A549 (cell line): ENCODE data around the gene PXYLP1. TPM values are rescaled to one million over a fixed set of nuclear protein-coding genes. Genes with fewer than 3 reads are reported as not detected.

Experiments used
- ATAC-seq, 2 experiments: fragments of 200-7000 bp in 1 of 2; fragments of >200 bp in 1 of 2; cut with Nextera tagmentation in 1 of 2; cut with Tn5 transposase in 1 of 2; 3 replicates each; pipeline versions ENCODE4 v1.8.0 to v1.9.1; 2018 to 2020; ENCODE audit warnings: mild to moderate bottlenecking in 1 of 2, moderate library complexity in 1 of 2
- CTCF ChIA-PET: fragments of 300-600 bp; sonication (Branson Sonifier 250); formaldehyde crosslinking; extraction: SDS; loops from one replicate; lab custom pipeline; 2021; ENCODE audit warnings: antibody characterized with exemption, inconsistent platforms; lab: Yijun Ruan, JAX
- POLR2A ChIA-PET: fragments of 350-600 bp; formaldehyde crosslinking; extraction: SDS; loops from one replicate; lab custom pipeline; 2021; ENCODE audit warnings: antibody characterized with exemption, inconsistent platforms; lab: Yijun Ruan, JAX
- DNase-seq, 2 experiments: peaks; one replicate each; pipeline versions ENCODE4 v3.0.0 to v3.0.0-alpha.2; 2011 to 2016; ENCODE audit warnings: low read depth in 1 of 2, low spot score in 1 of 2
- FAIRE-seq: peaks from 2 replicates; lab custom pipeline; 2011; peaks lifted over from hg19 to GRCh38; lab: Jason Lieb, UNC
- H3K27ac ChIP-seq, 2 experiments: fragments of >200 bp; sonication (Bioruptor Twin); formaldehyde crosslinking; 3 replicates each; pipeline ENCODE4 v1.5.1; 2016 to 2017
- H3K4me1 ChIP-seq: fragments of >200 bp; sonication (Bioruptor Twin); formaldehyde crosslinking; 3 replicates; pipeline ENCODE4 v1.6.1; 2016
- H3K4me2 ChIP-seq: fragments of >200 bp; sonication (Bioruptor Twin); formaldehyde crosslinking; 3 replicates; pipeline ENCODE4 v1.6.1; 2016
- H3K4me3 ChIP-seq: fragments of >200 bp; sonication (Bioruptor Twin); formaldehyde crosslinking; 3 replicates; pipeline ENCODE4 v1.5.1; 2016
- H3K9me3 ChIP-seq: fragments of >200 bp; sonication (Bioruptor Twin); formaldehyde crosslinking; 3 replicates; pipeline ENCODE4 v1.6.1; 2016
- BHLHE40 ChIP-seq: IDR thresholded peaks from 2 replicates; pipeline ENCODE4 v1.6.1; 2012; ENCODE audit warnings: low read depth, low read length, inconsistent platforms
- CHD4 ChIP-seq: fragments of 200-600 bp; sonication (generic); IDR thresholded peaks from 2 replicates; pipeline ENCODE4 v1.6.1; 2016; ENCODE audit warnings: antibody characterized with exemption, mild to moderate bottlenecking, borderline replicate concordance
- EHF ChIP-seq: fragments of 250-450 bp; sonication (Bioruptor Pico); IDR thresholded peaks from 2 replicates; pipeline ENCODE4 v1.5.0; 2020; ENCODE audit warnings: mild to moderate bottlenecking
- EP300 ChIP-seq, 2 experiments: fragments of >200 bp; sonication (Bioruptor Twin); formaldehyde crosslinking; IDR thresholded peaks; 2 replicates in 1 of 2; 3 replicates in 1 of 2; pipeline ENCODE4 v1.6.1; 2016 to 2017
- FOSB ChIP-seq: fragments of 250-450 bp; sonication (Bioruptor Pico); IDR thresholded peaks from 2 replicates; pipeline ENCODE4 v1.5.0; 2020; ENCODE audit warnings: mild to moderate bottlenecking, moderate library complexity
- FOSL2 ChIP-seq, 2 experiments: fragments of 450-650 bp in 1 of 2; fragments of >200 bp in 1 of 2; sonication (Bioruptor Twin) in 1 of 2; formaldehyde crosslinking; IDR thresholded peaks; 2 replicates each; pipeline versions ENCODE4 v1.5.0 to v1.6.1; 2016 to 2020; ENCODE audit warnings: mild to moderate bottlenecking in 1 of 2, moderate library complexity in 1 of 2
- HEYL ChIP-seq: fragments of 250-450 bp; sonication (Bioruptor Pico); IDR thresholded peaks from 2 replicates; pipeline ENCODE4 v1.8.0; 2021; ENCODE audit warnings: mild to moderate bottlenecking, moderate library complexity
- HOXB13 ChIP-seq: fragments of 250-450 bp; sonication (Bioruptor Pico); IDR thresholded peaks from 2 replicates; pipeline ENCODE4 v1.5.0; 2020; ENCODE audit warnings: low read depth, mild to moderate bottlenecking, moderate library complexity
- MAX ChIP-seq: IDR thresholded peaks from 2 replicates; pipeline ENCODE4 v1.6.1; 2012
- NFE2L2 ChIP-seq: fragments of 150-350 bp; conservative IDR thresholded peaks from 2 replicates; pipeline ENCODE4 v1.6.1; 2014; ENCODE audit warnings: low read length
- PBX3 ChIP-seq: IDR thresholded peaks from 2 replicates; pipeline ENCODE4 v1.6.1; 2012
- RARB ChIP-seq: fragments of 250-450 bp; sonication (Bioruptor Pico); IDR thresholded peaks from 2 replicates; pipeline ENCODE4 v1.8.0; 2021; ENCODE audit warnings: mild to moderate bottlenecking, moderate library complexity
- RCOR1 ChIP-seq: fragments of 150-350 bp; IDR thresholded peaks from 2 replicates; pipeline ENCODE4 v1.6.1; 2014; ENCODE audit warnings: antibody characterized with exemption, low read length, low read depth
- REST ChIP-seq: fragments of 200-600 bp; sonication (generic); IDR thresholded peaks from 2 replicates; pipeline ENCODE4 v1.6.1; 2016; ENCODE audit warnings: antibody characterized with exemption, mild to moderate bottlenecking, moderate library complexity
- RFX5 ChIP-seq: fragments of 450-650 bp; IDR thresholded peaks from 2 replicates; pipeline ENCODE4 v1.7.1; 2014; ENCODE audit warnings: antibody characterized with exemption, mild to moderate bottlenecking, moderate library complexity
- ZC3H11A ChIP-seq: fragments of 450-650 bp; IDR thresholded peaks from 2 replicates; pipeline ENCODE4 v1.6.1; 2014; ENCODE audit warnings: antibody characterized with exemption, mild to moderate bottlenecking
- WGBS: methylation state at CpG from one replicate; pipeline ENCODE4 v1.1.6; 2017; ENCODE audit errors: missing lambda C conversion rate; 5-methylcytosine and 5-hydroxymethylcytosine counted together
- polyA plus RNA-seq, 4 experiments: library from polyadenylated mRNA; depleted of rRNA in 3 of 4; stranded (reverse); fragments of >200 nt; fragmentation: RNase III in 1 of 4; extraction: RNeasy Plus Mini Kit Qiagen cat#74134 plus additional on column Dnase treatment in 1 of 4; gene quantifications; 2 replicates in 3 of 4; 3 replicates in 1 of 4; pipeline ENCODE4 v1.2.3, GENCODE V29; 2011 to 2017

Gene PXYLP1
- polyA plus RNA-seq, 2 of the 4 experiments (the other 2 are of a cell fraction) = 8.0 to 11.7 TPM

GRCh38 chr3:141341536-141341935, 109.9 kb downstream of the PXYLP1 start:
- POLR2A ChIA-PET = interaction anchor here (0.6 kb wide), 1 partner anchor 8 kb away, joined by 3 read pairs; no protein-coding TSS in a partner anchor
- no peak for ATAC-seq
- 93% methylated on average over 1 of the region's 1 CpG for WGBS

GRCh38 chr3:141342386-141342785, 110.8 kb downstream of the PXYLP1 start:
- ChIA-PET CTCF (interaction anchor here (0.8 to 2.0 kb wide), 4 partner anchors 18 to 118 kb away, joined by 3 to 11 read pairs (median 4); no protein-coding TSS in a partner anchor), POLR2A (interaction anchor here (0.6 kb wide), 1 partner anchor 9 kb away, joined by 3 read pairs; no protein-coding TSS in a partner anchor)
- DNase-seq (no peak), FAIRE-seq (no peak), ATAC-seq (no peak)
- Histone ChIP-seq H3K9me3 (peaks cover 4% of the 10 kb centered on the region; the same call in 1 of the 3 replicates), H3K4me2 (no peak overlapping the region), H3K4me1 (peaks cover 16% of the 10 kb centered on the region), H3K27ac (no peak overlapping the region; a peak in 1 of 6 replicates), H3K4me3 (no peak overlapping the region)
- no peak for TF ChIP-seq REST
- no peak for TF ChIP-seq RCOR1
- TF ChIP-seq MAX = no peak
- no peak for TF ChIP-seq RFX5
- TF ChIP-seq PBX3 = no peak
- TF ChIP-seq EP300 (IDR thresholded peaks at IDR 0.05) = no peak
- no peak for TF ChIP-seq HOXB13 (CRISPR knock-in tag)
- TF ChIP-seq RARB = no peak
- TF ChIP-seq CHD4 = no peak
- WGBS = 77% methylated on average over 5 of the region's 5 CpGs

More at GRCh38 chr3:141341536-141341935, 109.9 kb downstream of the PXYLP1 start:
- peaks cover 4% of the 10 kb centered on the region; the same call in 1 of the 3 replicates for H3K9me3 ChIP-seq
- H3K4me3 ChIP-seq = no peak overlapping the region
- H3K4me1 ChIP-seq = peaks cover 24% of the 10 kb centered on the region
- H3K4me2 ChIP-seq = no peak overlapping the region
- H3K27ac ChIP-seq = peak overlapping the region; percentile 11 to 45; a peak in 2 of 6 replicates
- TF ChIP-seq HOXB13 (CRISPR knock-in tag) (no peak), ZC3H11A (no peak)
- CTCF ChIA-PET = interaction anchor here (1.7 kb wide), 1 partner anchor 19 kb away, joined by 11 read pairs; no protein-coding TSS in a partner anchor
- FAIRE-seq (no peak), DNase-seq (no peak)

- H3K9me3 ChIP-seq = peaks cover 4% of the 10 kb centered on the region; the same call in 1 of the 3 replicates
- peak overlapping the region in 1 of 2 experiments; percentile 11; a peak in 1 of 6 replicates for H3K27ac ChIP-seq
- DNase-seq = no peak
- WGBS = 60% methylated on average over 2 of the region's 2 CpGs
- CTCF ChIA-PET = interaction anchor here (0.8 to 2.0 kb wide), 4 partner anchors 17 to 118 kb away, joined by 3 to 11 read pairs (median 4); no protein-coding TSS in a partner anchor
- ATAC-seq = no peak
- no peak for FAIRE-seq
- POLR2A ChIA-PET = no interaction called here
- H3K4me2 ChIP-seq = no peak overlapping the region
- peaks cover 10% of the 10 kb centered on the region; the same call in 2 of the 3 replicates for H3K4me1 ChIP-seq
- TF ChIP-seq FOSB (no peak), NFE2L2 (no peak), EHF (no peak), BHLHE40 (no peak), FOSL2 (IDR thresholded peaks at IDR 0.05) (no peak), FOSL2 (CRISPR knock-in tag; IDR thresholded peaks at IDR 0.05) (no peak), HEYL (CRISPR knock-in tag) (no peak)
- no peak overlapping the region for H3K4me3 ChIP-seq
These were observed 111.5 kb downstream of the PXYLP1 start for GRCh38 chr3:141343077-141343476.
